ENCODE data around the gene FAM120AOS.

GRCh38 chr9:93479726-93480125 lies 26.3 kb upstream of the FAM120AOS start:
- TF ChIP-seq CTCF (IDR thresholded peaks at IDR 0.05; ENCODE audit: insufficient read depth, low read length, poor library complexity, severe bottlenecking): no peak
- no peak for TF ChIP-seq EZH2phosphoT487 (conservative IDR thresholded peaks at IDR 0.05; ENCODE audit: low read length)
